Left lung (tissue), 10 donors: Measurements from ENCODE around the gene ZDHHC6. TPM values are rescaled to one million over a fixed set of nuclear protein-coding genes. Genes with fewer than 3 reads are reported as not detected.
"Not testable (repeated sequence)": the region's sequence is repeated elsewhere in the genome, so short reads cannot be mapped to it uniquely, and the experiment has no call there.

Source experiments
- ATAC-seq: fragments of 200-7000 bp; cut with Tn5 transposase; one replicate; pipeline ENCODE4 v1.9.1; 2020; ENCODE audit warnings: moderate library complexity
- DNase-seq, 4 donors: peaks; one replicate each; pipeline ENCODE4 v3.0.0-alpha.2; 2013 to 2020
- H3K27ac ChIP-seq, 2 donors: fragments of 200-600 bp; sonication (generic) in 1 of 2; one replicate each; pipeline versions ENCODE4 v1.5.0 to v1.8.0; 2020 to 2021
- H3K27me3 ChIP-seq, 2 donors: fragments of 200-600 bp; sonication (generic) in 1 of 2; one replicate each; pipeline versions ENCODE4 v1.5.0 to v1.8.0; 2020 to 2021
- H3K36me3 ChIP-seq, 2 donors: fragments of 200-600 bp; sonication (generic) in 1 of 2; one replicate each; pipeline versions ENCODE4 v1.5.0 to v1.8.0; 2020 to 2021
- H3K4me1 ChIP-seq, 2 donors: fragments of 200-600 bp; one replicate each; pipeline ENCODE4 v1.8.0; 2021
- H3K4me3 ChIP-seq, 2 donors: fragments of 200-600 bp; sonication (generic) in 1 of 2; one replicate each; pipeline versions ENCODE4 v1.5.0 to v1.8.0; 2020 to 2021; ENCODE audit warnings: mild to moderate bottlenecking in 1 of 2
- H3K9me3 ChIP-seq, 2 donors: fragments of 200-600 bp; sonication (generic) in 1 of 2; one replicate each; pipeline versions ENCODE4 v1.5.0 to v1.8.0; 2020 to 2021
- intact Hi-C, 2 donors: fragments of 100-400 bp; cut with DNase I; formaldehyde crosslinking; loops; one replicate each; pipeline versions ENCODE4 v1.11.2 to v1.14.2; 2022
- polyA plus RNA-seq, 6 donors: library from polyadenylated mRNA; unstranded; fragments of 120-200 nt; gene quantifications; one replicate each; pipeline ENCODE4 v1.2.1, GENCODE V29; 2013; ENCODE audit not compliant: insufficient read length in 6 of 6
- total RNA-seq, 2 donors: library from RNA; stranded (reverse); fragmentation: NEBNext Ultra II Directional; extraction: Animal tissue kit (Norgen Biotek cat#: 25700); gene quantifications; one replicate each; pipeline ENCODE4 v1.2.1, GENCODE V29; 2021
- TF ChIP-seq, protein P1 (sequence below), 2 donors: fragments of 200-600 bp; sonication (generic) in 1 of 2; IDR thresholded peaks; one replicate each; pipeline versions ENCODE4 v1.5.0 to v1.8.0; 2021; ENCODE audit warnings: antibody characterized with exemption in 2 of 2
- donor health status: DM: no; HTN: yes; CAD: no.
- donor health status: DM: no; HTN: no; CAD: no.

ZDHHC6 gene
- total and polyA plus RNA-seq, 8 donors, result 36.0 to 72.1 (median 61.4) TPM

- DNase-seq, result no peak
- ATAC-seq, result no peak
- TF ChIP-seq, protein P1, sequence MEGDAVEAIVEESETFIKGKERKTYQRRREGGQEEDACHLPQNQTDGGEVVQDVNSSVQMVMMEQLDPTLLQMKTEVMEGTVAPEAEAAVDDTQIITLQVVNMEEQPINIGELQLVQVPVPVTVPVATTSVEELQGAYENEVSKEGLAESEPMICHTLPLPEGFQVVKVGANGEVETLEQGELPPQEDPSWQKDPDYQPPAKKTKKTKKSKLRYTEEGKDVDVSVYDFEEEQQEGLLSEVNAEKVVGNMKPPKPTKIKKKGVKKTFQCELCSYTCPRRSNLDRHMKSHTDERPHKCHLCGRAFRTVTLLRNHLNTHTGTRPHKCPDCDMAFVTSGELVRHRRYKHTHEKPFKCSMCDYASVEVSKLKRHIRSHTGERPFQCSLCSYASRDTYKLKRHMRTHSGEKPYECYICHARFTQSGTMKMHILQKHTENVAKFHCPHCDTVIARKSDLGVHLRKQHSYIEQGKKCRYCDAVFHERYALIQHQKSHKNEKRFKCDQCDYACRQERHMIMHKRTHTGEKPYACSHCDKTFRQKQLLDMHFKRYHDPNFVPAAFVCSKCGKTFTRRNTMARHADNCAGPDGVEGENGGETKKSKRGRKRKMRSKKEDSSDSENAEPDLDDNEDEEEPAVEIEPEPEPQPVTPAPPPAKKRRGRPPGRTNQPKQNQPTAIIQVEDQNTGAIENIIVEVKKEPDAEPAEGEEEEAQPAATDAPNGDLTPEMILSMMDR (IDR thresholded peaks at IDR 0.05), result no peak
- Histone ChIP-seq H3K9me3 (no peaks in the 10 kb centered on the region), H3K36me3 (peaks cover 0 to 96% of the 10 kb centered on the region in 2 donors), H3K4me1 (no peaks in the 10 kb centered on the region), H3K27ac (no peak overlapping the region), H3K4me3 (no peak overlapping the region), H3K27me3 (no peaks in the 10 kb centered on the region)
- intact Hi-C loops, result no loop called here
These were observed 39.0 kb downstream of the ZDHHC6 start for GRCh38 chr10:112407696-112408095.

GRCh38 chr10:112406806-112407205 is 39.9 kb downstream of the ZDHHC6 start:
- H3K27ac ChIP-seq, DNase-seq, H3K9me3 ChIP-seq, intact Hi-C loops, H3K4me1 ChIP-seq, H3K27me3 ChIP-seq, H3K4me3 ChIP-seq, ATAC-seq: not testable (repeated sequence)
- H3K36me3 ChIP-seq, result peaks cover 0 to 96% of the 10 kb centered on the region in 2 donors

DNA sequence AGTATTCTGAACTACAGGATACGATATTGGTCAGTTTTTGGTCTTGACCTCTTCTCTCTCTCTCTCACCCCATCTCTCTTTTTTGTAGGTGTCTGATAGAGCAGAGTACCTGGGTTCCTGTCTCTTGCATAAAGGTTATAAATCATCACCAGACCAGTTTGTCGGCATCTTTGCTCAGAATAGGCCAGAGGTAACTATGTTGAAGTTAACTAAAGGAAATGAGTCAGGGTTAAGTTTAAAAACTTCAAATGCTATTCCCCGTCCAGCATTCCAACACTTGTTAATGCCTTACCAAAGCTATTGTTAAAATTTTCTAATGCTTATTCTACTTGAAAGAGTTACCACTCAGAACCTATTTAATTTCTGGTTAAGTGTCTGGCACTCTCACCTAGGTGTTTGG is 42.1 kb downstream of the ZDHHC6 start:
- ATAC-seq (peak; percentile 74), DNase-seq (peak in 1 of 4 donors; percentile 5)
- Histone ChIP-seq H3K9me3 (no peaks in the 10 kb centered on the region), H3K4me3 (no peak overlapping the region), H3K27ac (no peak overlapping the region), H3K4me1 (no peaks in the 10 kb centered on the region), H3K27me3 (no peaks in the 10 kb centered on the region), H3K36me3 (peaks cover 0 to 94% of the 10 kb centered on the region in 2 donors)
- intact Hi-C loops, result no loop called here
- TF ChIP-seq, protein P1 (IDR thresholded peaks at IDR 0.05), result no peak

- H3K4me1 ChIP-seq, result no peaks in the 10 kb centered on the region
- DNase-seq (no peak), ATAC-seq (peak; percentile 60)
- H3K27me3 ChIP-seq, result no peaks in the 10 kb centered on the region
- H3K9me3 ChIP-seq, result no peaks in the 10 kb centered on the region
- peaks cover 0 to 91% of the 10 kb centered on the region in 2 donors for H3K36me3 ChIP-seq
- TF ChIP-seq, protein P1 (IDR thresholded peaks at IDR 0.05), result no peak
- H3K4me3 ChIP-seq, result no peak overlapping the region
- intact Hi-C loops, result no loop called here
- no peak overlapping the region for H3K27ac ChIP-seq
These were observed 43.8 kb downstream of the ZDHHC6 start for GRCh38 chr10:112402917-112403316.

GRCh38 chr10:112397592-112397991 is 49.1 kb downstream of the ZDHHC6 start:
- peaks cover 0 to 70% of the 10 kb centered on the region in 2 donors for H3K36me3 ChIP-seq
- intact Hi-C loops, result no loop called here
- peaks cover 0 to 15% of the 10 kb centered on the region in 2 donors for H3K4me1 ChIP-seq
- ATAC-seq (no peak), DNase-seq (no peak)
- no peak overlapping the region for H3K27ac ChIP-seq
- no peak overlapping the region for H3K4me3 ChIP-seq
- H3K9me3 ChIP-seq, result no peaks in the 10 kb centered on the region
- TF ChIP-seq, protein P1 (IDR thresholded peaks at IDR 0.05), result no peak
- no peaks in the 10 kb centered on the region for H3K27me3 ChIP-seq
